GM18499 (cell line): Measurements from ENCODE around the gene FGFR3.

Experiments used
- ATAC-seq: cut with Tn5 transposase; IDR thresholded peaks from one replicate; pipeline ENCODE4 v1.9.1; 2021; ENCODE audit warnings: moderate number of reproducible peaks; ENCODE audit not compliant: insufficient read depth, unreplicated experiment

Gene FGFR3

GRCh38 chr4:1755297-1755696 is 37.8 kb upstream of the FGFR3 start:
- ATAC-seq, result no peak

GRCh38 chr4:1756079-1756478 is 37.0 kb upstream of the FGFR3 start:
- no peak for ATAC-seq

GRCh38 chr4:1756893-1757779 is 36.0 kb upstream of the FGFR3 start:
- no peak for ATAC-seq

- no peak for ATAC-seq
These were observed 35.3 kb upstream of the FGFR3 start for GRCh38 chr4:1757836-1758235.

- ATAC-seq, result no peak
These were observed 34.6 kb upstream of the FGFR3 start for GRCh38 chr4:1758306-1759121.

- no peak for ATAC-seq
These were observed 33.8 kb upstream of the FGFR3 start for GRCh38 chr4:1759170-1759817.

GRCh38 chr4:1759818-1760223 is 33.3 kb upstream of the FGFR3 start:
- no peak for ATAC-seq

- no peak for ATAC-seq
These were observed 32.5 kb upstream of the FGFR3 start for GRCh38 chr4:1760521-1761071.

GRCh38 chr4:1761130-1761689 is 31.9 kb upstream of the FGFR3 start:
- no peak for ATAC-seq

GRCh38 chr4:1762264-1763010 is 30.7 kb upstream of the FGFR3 start:
- no peak for ATAC-seq

- ATAC-seq, result no peak
These were observed 30.0 kb upstream of the FGFR3 start for GRCh38 chr4:1763070-1763549.

GRCh38 chr4:1763550-1764080 is 29.5 kb upstream of the FGFR3 start:
- ATAC-seq, result no peak

GRCh38 chr4:1764670-1765069 is 28.4 kb upstream of the FGFR3 start:
- ATAC-seq, result no peak

GRCh38 chr4:1765409-1766072 is 27.6 kb upstream of the FGFR3 start:
- no peak for ATAC-seq

GRCh38 chr4:1766106-1767060 is 26.7 kb upstream of the FGFR3 start:
- no peak for ATAC-seq

GRCh38 chr4:1767061-1767769 is 25.9 kb upstream of the FGFR3 start:
- no peak for ATAC-seq

- no peak for ATAC-seq
These were observed 25.2 kb upstream of the FGFR3 start for GRCh38 chr4:1767770-1768366.
